Measurements from ENCODE around the gene PDZK1.

- TF ChIP-seq CTCF (IDR thresholded peaks at IDR 0.05) (no peak), POLR2A (IDR thresholded peaks at IDR 0.05) (no peak)
Observed at GRCh38 chr1:145751491-145752037, 44.4 kb upstream of the PDZK1 start.

Measured in testis (tissue), 2 donors.